ENCODE measurements around the gene XIRP1. TPM values are rescaled to one million over a fixed set of nuclear protein-coding genes. Genes with fewer than 3 reads are reported as not detected.

Gene XIRP1
- total and polyA plus RNA-seq, 2 of the 13 experiments (the other 11 are each of a cell fraction or from before 2014, with no cell fraction given) = not detected

DNA sequence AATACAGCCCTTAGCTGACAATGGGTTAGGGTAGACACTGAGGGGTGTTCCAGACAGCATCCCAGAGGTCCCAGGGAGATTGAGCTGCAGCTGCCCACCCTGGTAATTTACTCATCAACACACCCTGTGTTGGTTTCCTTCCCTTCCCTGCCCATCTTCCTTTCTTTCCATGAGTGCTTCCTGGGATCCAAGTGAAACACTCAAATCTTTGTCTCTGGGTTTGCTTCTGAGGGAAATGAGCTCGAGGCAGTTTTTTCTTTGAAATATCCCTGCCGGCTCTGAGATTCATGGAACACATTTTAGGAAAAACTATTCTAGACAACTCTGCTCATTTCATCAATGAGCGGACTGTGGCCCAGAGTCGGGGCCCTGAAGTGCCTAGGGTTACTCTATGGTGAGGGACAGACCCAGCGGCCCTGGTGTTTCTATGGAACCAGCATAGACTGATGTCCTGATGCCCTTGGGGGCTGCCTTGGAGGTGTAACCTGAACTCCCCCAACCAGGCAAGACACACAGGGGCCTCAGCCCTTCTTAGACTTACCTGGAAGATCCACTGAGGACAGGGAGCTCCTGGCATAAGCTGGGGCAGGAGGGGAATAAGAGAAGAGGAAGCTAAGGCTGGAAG lies 24.1 kb downstream of the XIRP1 start:
- POLR2A ChIA-PET = no interaction called here
- FAIRE-seq = no peak
- Histone ChIP-seq H3K4me3 (replicated peaks in 1 of 3; ENCODE audit: insufficient read depth in 1 of 3, low read depth in 2 of 3, low read length in 3 of 3) (no peak overlapping the region), H2AFZ (ENCODE audit: low read length) (no peak overlapping the region), H3K9me3 (ENCODE audit: low read length) (no peaks in the 10 kb centered on the region), H3K4me1 (ENCODE audit: insufficient read depth, low read length) (peaks cover 17% of the 10 kb centered on the region), H4K20me1 (ENCODE audit: insufficient read depth, low read length) (no peaks in the 10 kb centered on the region), H3K79me2 (ENCODE audit: insufficient read depth, low read length) (no peaks in the 10 kb centered on the region), H3K4me2 (ENCODE audit: low read depth, low read length) (no peak overlapping the region), H3K27ac (ENCODE audit: extremely low read length, insufficient read depth, low read length) (no peak overlapping the region), H3K9ac (ENCODE audit: insufficient read depth, low read depth, low read length) (no peak overlapping the region), H3K36me3 (replicated peaks in 1 of 2; ENCODE audit: control insufficient read depth in 1 of 2, insufficient read depth in 2 of 2, low read length in 2 of 2) (no peaks in the 10 kb centered on the region), H3K27me3 (ENCODE audit: control insufficient read depth in 1 of 2, insufficient read depth in 2 of 2, low read length in 2 of 2) (peaks cover 0 to 1% of the 10 kb centered on the region in 2 experiments; a peak in 2 of 5 replicates)
- CTCF ChIA-PET (ENCODE audit: low intra/inter-chr PET ratio, low total read pairs) = no interaction called here
- WGBS (ENCODE audit: low lambda C conversion rate) = 37% methylated on average over 5 of the region's 5 CpGs
- no peak for DNase-seq (ENCODE audit: low spot score)
- BruUV-seq (replicated peaks) = no TSS peak
- no peak for ATAC-seq
- TF ChIP-seq ZNF724P (CRISPR knock-in tag; IDR thresholded peaks at IDR 0.05; ENCODE audit: borderline replicate concordance) (no peak), TMF1 (CRISPR knock-in tag; IDR thresholded peaks at IDR 0.05; ENCODE audit: low read depth) (no peak), ZNF615 (CRISPR knock-in tag; IDR thresholded peaks at IDR 0.05; ENCODE audit: borderline replicate concordance) (no peak), ZNF644 (CRISPR knock-in tag; IDR thresholded peaks at IDR 0.05; ENCODE audit: low read depth) (no peak), ZNF605 (CRISPR knock-in tag; IDR thresholded peaks at IDR 0.05) (no peak), KLF13 (CRISPR knock-in tag; IDR thresholded peaks at IDR 0.05) (no peak)
- TF ChIP-seq, protein P1, sequence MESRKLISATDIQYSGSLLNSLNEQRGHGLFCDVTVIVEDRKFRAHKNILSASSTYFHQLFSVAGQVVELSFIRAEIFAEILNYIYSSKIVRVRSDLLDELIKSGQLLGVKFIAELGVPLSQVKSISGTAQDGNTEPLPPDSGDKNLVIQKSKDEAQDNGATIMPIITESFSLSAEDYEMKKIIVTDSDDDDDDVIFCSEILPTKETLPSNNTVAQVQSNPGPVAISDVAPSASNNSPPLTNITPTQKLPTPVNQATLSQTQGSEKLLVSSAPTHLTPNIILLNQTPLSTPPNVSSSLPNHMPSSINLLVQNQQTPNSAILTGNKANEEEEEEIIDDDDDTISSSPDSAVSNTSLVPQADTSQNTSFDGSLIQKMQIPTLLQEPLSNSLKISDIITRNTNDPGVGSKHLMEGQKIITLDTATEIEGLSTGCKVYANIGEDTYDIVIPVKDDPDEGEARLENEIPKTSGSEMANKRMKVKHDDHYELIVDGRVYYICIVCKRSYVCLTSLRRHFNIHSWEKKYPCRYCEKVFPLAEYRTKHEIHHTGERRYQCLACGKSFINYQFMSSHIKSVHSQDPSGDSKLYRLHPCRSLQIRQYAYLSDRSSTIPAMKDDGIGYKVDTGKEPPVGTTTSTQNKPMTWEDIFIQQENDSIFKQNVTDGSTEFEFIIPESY (CRISPR knock-in tag; IDR thresholded peaks at IDR 0.05) = no peak
- intact Hi-C loops (cut with micrococcal nuclease; ENCODE audit: unreplicated experiment) = no loop called here
- in situ Hi-C loops (cut with HindIII; ENCODE audit: extremely low pct_ligation_motif_present, low pct_unique_long_range_greater_than_20kb) = no loop called here
